Measurements from ENCODE around the gene DOCK3.

The DOCK3 gene

GRCh38 chr3:50630877-50631276, 43.9 kb upstream of the DOCK3 start:
- DNase-seq (ENCODE audit: low read depth in 1 of 2, low spot score in 1 of 2) = no peak

GRCh38 chr3:50632450-50632849, 42.3 kb upstream of the DOCK3 start:
- H3K4me3 ChIP-seq (replicated peaks; ENCODE audit: insufficient read depth, low read length) = no peak overlapping the region
- TF ChIP-seq SPI1 (IDR thresholded peaks at IDR 0.05; ENCODE audit: borderline replicate concordance, low read depth) = peak; percentile 64; the same call in 1 of the 2 replicates
- TF ChIP-seq CTCF (IDR thresholded peaks at IDR 0.05; ENCODE audit: insufficient read depth, low read length) = peak; percentile 29
- no peak for TF ChIP-seq REST (IDR thresholded peaks at IDR 0.05; ENCODE audit: insufficient replicate concordance, low read depth)
- peak overlapping the region; percentile 63 for H3K27ac ChIP-seq (replicated peaks)
- H3K27me3 ChIP-seq (ENCODE audit: insufficient read depth, poor library complexity, severe bottlenecking) = no peaks in the 10 kb centered on the region
- peak in 1 of 2 experiments; percentile 73 for DNase-seq (ENCODE audit: low read depth in 1 of 2, low spot score in 1 of 2)

More at GRCh38 chr3:50630877-50631276, 43.9 kb upstream of the DOCK3 start:
- Histone ChIP-seq H3K4me3 (replicated peaks; ENCODE audit: insufficient read depth, low read length) (no peak overlapping the region), H3K27ac (replicated peaks) (no peak overlapping the region), H3K27me3 (ENCODE audit: insufficient read depth, poor library complexity, severe bottlenecking) (no peaks in the 10 kb centered on the region)
- TF ChIP-seq POLR2AphosphoS5 (IDR thresholded peaks at IDR 0.05; ENCODE audit: low read depth) = no peak
- no peak for TF ChIP-seq SPI1 (IDR thresholded peaks at IDR 0.05; ENCODE audit: borderline replicate concordance, low read depth)
- no peak for TF ChIP-seq GABPA (IDR thresholded peaks at IDR 0.05; ENCODE audit: low read depth)
- TF ChIP-seq REST (IDR thresholded peaks at IDR 0.05; ENCODE audit: insufficient replicate concordance, low read depth) = no peak
- TF ChIP-seq CTCF (IDR thresholded peaks at IDR 0.05; ENCODE audit: insufficient read depth, low read length) = no peak

- TF ChIP-seq CTCF (IDR thresholded peaks at IDR 0.05; ENCODE audit: insufficient read depth, low read length) (no peak), SPI1 (IDR thresholded peaks at IDR 0.05; ENCODE audit: borderline replicate concordance, low read depth) (no peak), GABPA (IDR thresholded peaks at IDR 0.05; ENCODE audit: low read depth) (no peak), POLR2AphosphoS5 (IDR thresholded peaks at IDR 0.05; ENCODE audit: low read depth) (peak; percentile 50)
- peak overlapping the region; percentile 63 for H3K27ac ChIP-seq (replicated peaks)
- H3K27me3 ChIP-seq (ENCODE audit: insufficient read depth, poor library complexity, severe bottlenecking) = no peaks in the 10 kb centered on the region
- H3K4me3 ChIP-seq (replicated peaks; ENCODE audit: insufficient read depth, low read length) = no peak overlapping the region
- DNase-seq (ENCODE audit: low read depth in 1 of 2, low spot score in 1 of 2) = peak in 1 of 2 experiments; percentile 81
These were observed 41.4 kb upstream of the DOCK3 start for GRCh38 chr3:50633230-50633790.

- H3K4me3 ChIP-seq (replicated peaks; ENCODE audit: insufficient read depth, low read length) = no peak overlapping the region
- no peaks in the 10 kb centered on the region for H3K27me3 ChIP-seq (ENCODE audit: insufficient read depth, poor library complexity, severe bottlenecking)
- DNase-seq (ENCODE audit: low read depth in 1 of 2, low spot score in 1 of 2) = no peak
- H3K27ac ChIP-seq (replicated peaks) = no peak overlapping the region
- no peak for TF ChIP-seq REST (IDR thresholded peaks at IDR 0.05; ENCODE audit: insufficient replicate concordance, low read depth)
- TF ChIP-seq SPI1 (IDR thresholded peaks at IDR 0.05; ENCODE audit: borderline replicate concordance, low read depth) = no peak
These were observed 39.7 kb upstream of the DOCK3 start for GRCh38 chr3:50635066-50635465.

Measured in HL-60 (cell line).